Sigmoid colon (tissue), 7 donors: ENCODE measurements around the gene CHTF8. TPM values are rescaled to one million over a fixed set of nuclear protein-coding genes. Genes with fewer than 3 reads are reported as not detected.

Experiments
- DNase-seq: peaks from one replicate; pipeline ENCODE4 v3.0.0-alpha.2; 2019
- H3K27ac ChIP-seq, 4 donors: fragments of 200-600 bp; sonication (generic); one replicate each; pipeline ENCODE4 v1.5.1; 2016 to 2019; ENCODE audit warnings: mild to moderate bottlenecking in 1 of 4
- H3K27me3 ChIP-seq, 3 donors: fragments of 200-600 bp; sonication (generic); one replicate each; pipeline ENCODE4 v1.5.1; 2019; ENCODE audit warnings: mild to moderate bottlenecking in 1 of 3
- H3K36me3 ChIP-seq, 4 donors: fragments of 200-600 bp; sonication (generic); one replicate each; pipeline ENCODE4 v1.5.1; 2016 to 2019
- H3K4me1 ChIP-seq, 4 donors: fragments of 200-600 bp; sonication (generic); one replicate each; pipeline ENCODE4 v1.5.1; 2017 to 2019
- H3K4me3 ChIP-seq, 4 donors: fragments of 200-600 bp; sonication (generic); one replicate each; pipeline ENCODE4 v1.5.1; 2017 to 2019; ENCODE audit warnings: mild to moderate bottlenecking in 2 of 4, moderate library complexity in 1 of 4
- H3K9me3 ChIP-seq, 4 donors: fragments of 200-600 bp in 3 of 4; sonication (generic) in 3 of 4; one replicate each; pipeline versions ENCODE4 v1.5.1 to v1.6.1; 2013 to 2019
- EP300 ChIP-seq, 4 donors: sonication (generic); formaldehyde crosslinking; IDR thresholded peaks; one replicate each; pipeline ENCODE4 v1.6.1; 2017; ENCODE audit warnings: antibody characterized with exemption in 4 of 4
- POLR2A ChIP-seq, 2 donors: fragments of 450-650 bp; IDR thresholded peaks; one replicate each; pipeline ENCODE4 v1.6.1; 2016; ENCODE audit warnings: antibody characterized with exemption in 2 of 2, mild to moderate bottlenecking in 2 of 2, moderate library complexity in 2 of 2
- POLR2AphosphoS5 ChIP-seq, 4 donors: sonication (generic); formaldehyde crosslinking; IDR thresholded peaks; one replicate each; pipeline ENCODE4 v1.6.1; 2017; ENCODE audit warnings: antibody characterized with exemption in 4 of 4
- WGBS, 2 donors: extraction: QIAGEN DNeasy Blood & Tissue Kit; methylation state at CpG; one replicate each; pipeline ENCODE4 v1.1.7; 2013; 5-methylcytosine and 5-hydroxymethylcytosine counted together
- intact Hi-C: fragments of 100-400 bp; cut with DNase I; formaldehyde crosslinking; loops from one replicate; pipeline ENCODE4 v1.15.1; 2023
- polyA plus RNA-seq, 3 donors: library from polyadenylated mRNA; stranded (reverse); fragments of 200-250 nt; gene quantifications; one replicate each; pipeline ENCODE4 v1.2.3, GENCODE V29; 2013
- total RNA-seq, 4 donors: library from RNA; depleted of rRNA; stranded (reverse); fragments of >200 nt; gene quantifications; one replicate each; pipeline ENCODE4 v1.1.0, GENCODE V29; 2016
- TF ChIP-seq, protein P1 (sequence below), 4 experiments: fragments of 450-650 bp in 3 of 4; fragments of 200-600 bp in 1 of 4; IDR thresholded peaks; one replicate each; pipeline ENCODE4 v1.5.1; 2016 to 2019; ENCODE audit warnings: antibody characterized with exemption in 4 of 4, mild to moderate bottlenecking in 3 of 4, moderate library complexity in 2 of 4
- donor health status: healthy with polysubstance abuse.
- donor health status: Bipolar disorder and iron deficiency.
- donor health status: healthy.

Gene CHTF8
- total and polyA plus RNA-seq, 7 donors, result 46.3 to 79.2 (median 61.9) TPM

- Histone ChIP-seq H3K27ac (peak overlapping the region in 1 of 4 donors; percentile 91), H3K4me1 (peaks cover 0 to 36% (median 22%) of the 10 kb centered on the region in 4 donors), H3K9me3 (no peaks in the 10 kb centered on the region), H3K36me3 (peaks cover 0 to 47% (median 13%) of the 10 kb centered on the region in 4 donors), H3K4me3 (no peak overlapping the region), H3K27me3 (no peaks in the 10 kb centered on the region)
- WGBS, 2 donors, result 82 to 88% methylated on average over 6 of the region's 6 CpGs
- intact Hi-C loops, result no loop called here
- peak; percentile 22 for DNase-seq
- TF ChIP-seq, protein P1, sequence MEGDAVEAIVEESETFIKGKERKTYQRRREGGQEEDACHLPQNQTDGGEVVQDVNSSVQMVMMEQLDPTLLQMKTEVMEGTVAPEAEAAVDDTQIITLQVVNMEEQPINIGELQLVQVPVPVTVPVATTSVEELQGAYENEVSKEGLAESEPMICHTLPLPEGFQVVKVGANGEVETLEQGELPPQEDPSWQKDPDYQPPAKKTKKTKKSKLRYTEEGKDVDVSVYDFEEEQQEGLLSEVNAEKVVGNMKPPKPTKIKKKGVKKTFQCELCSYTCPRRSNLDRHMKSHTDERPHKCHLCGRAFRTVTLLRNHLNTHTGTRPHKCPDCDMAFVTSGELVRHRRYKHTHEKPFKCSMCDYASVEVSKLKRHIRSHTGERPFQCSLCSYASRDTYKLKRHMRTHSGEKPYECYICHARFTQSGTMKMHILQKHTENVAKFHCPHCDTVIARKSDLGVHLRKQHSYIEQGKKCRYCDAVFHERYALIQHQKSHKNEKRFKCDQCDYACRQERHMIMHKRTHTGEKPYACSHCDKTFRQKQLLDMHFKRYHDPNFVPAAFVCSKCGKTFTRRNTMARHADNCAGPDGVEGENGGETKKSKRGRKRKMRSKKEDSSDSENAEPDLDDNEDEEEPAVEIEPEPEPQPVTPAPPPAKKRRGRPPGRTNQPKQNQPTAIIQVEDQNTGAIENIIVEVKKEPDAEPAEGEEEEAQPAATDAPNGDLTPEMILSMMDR (IDR thresholded peaks at IDR 0.05), result no peak
- TF ChIP-seq EP300 (IDR thresholded peaks at IDR 0.05), result no peak
Measured at GRCh38 chr16:69169607-69170352, 37.4 kb upstream of the CHTF8 start.

DNA sequence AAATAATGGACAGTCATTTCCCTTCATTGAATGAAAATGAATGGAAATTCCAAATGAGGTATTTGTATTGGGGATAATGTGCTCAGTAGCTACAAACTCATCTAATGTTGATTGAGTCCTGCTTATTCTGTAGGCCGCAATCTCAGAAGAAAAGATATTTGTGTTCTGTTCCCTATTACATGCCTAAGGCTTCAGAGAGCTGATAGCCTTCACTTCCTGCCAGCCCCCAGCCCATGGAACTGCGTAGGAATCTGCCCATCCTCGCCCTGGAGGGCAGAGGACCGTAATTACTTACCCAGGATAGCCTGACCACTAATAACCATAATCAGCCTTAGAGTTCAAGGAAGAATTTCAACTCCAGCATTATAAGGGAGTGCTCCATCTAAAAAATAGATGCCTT lies 36.7 kb upstream of the CHTF8 start:
- WGBS, 2 donors, result 95 to 97% methylated on average over 4 of the region's 4 CpGs
- Histone ChIP-seq H3K9me3 (no peaks in the 10 kb centered on the region), H3K4me3 (no peak overlapping the region), H3K4me1 (peaks cover 0 to 33% (median 18%) of the 10 kb centered on the region in 4 donors), H3K36me3 (peaks cover 0 to 55% (median 13%) of the 10 kb centered on the region in 4 donors), H3K27me3 (no peaks in the 10 kb centered on the region), H3K27ac (no peak overlapping the region)
- DNase-seq, result no peak
- TF ChIP-seq, protein P1 (IDR thresholded peaks at IDR 0.05), result no peak
- TF ChIP-seq POLR2AphosphoS5 (IDR thresholded peaks at IDR 0.05), result no peak
- TF ChIP-seq EP300 (IDR thresholded peaks at IDR 0.05), result no peak
- TF ChIP-seq POLR2A (IDR thresholded peaks at IDR 0.05), result no peak
- intact Hi-C loops, result no loop called here

DNA sequence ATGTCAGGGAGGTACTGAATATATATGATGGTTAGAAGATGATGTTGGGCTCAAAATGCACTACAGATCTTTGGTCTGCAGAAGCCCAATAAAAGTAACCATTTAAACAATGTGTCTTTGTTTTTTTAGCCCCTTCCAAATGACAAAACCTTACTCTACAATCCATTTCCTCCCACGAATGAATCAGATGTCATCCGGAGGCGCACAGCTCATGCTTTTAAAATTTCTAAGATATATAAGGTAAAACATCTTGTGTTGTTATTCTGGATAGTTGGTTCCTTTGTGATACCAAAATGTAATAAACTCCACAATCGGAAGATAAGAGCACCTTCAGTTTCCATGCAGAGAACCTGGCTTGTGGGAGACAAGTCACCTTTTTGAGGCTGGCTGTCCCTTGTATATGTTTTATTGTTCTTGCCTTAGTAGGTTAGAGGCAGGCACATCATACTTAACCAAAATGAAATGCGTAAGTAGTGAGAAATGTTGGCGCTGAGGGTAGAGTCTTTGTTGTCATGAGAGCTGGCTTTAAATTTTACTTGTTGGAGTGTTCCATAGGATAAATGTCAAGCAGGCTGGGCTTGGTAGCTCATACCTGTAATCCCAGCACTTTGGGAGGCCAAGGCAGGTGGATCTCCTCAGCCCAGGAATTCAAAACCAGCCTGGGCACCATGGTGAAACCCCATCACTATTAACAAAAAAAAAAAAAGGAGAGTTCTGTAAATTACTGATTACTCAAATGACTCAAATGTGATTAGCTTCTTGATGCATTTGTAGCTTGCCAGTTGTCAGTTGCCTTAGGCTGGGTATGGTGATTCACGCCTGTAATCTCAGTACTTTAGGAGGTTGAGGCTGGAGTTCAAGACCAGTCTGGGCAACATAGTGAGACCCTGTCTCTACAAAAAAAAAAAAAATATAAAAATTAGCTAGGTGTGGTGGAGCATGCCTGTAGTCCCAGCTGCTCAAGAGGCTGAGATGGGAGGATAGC lies 34.9 kb upstream of the CHTF8 start:
- Histone ChIP-seq H3K27me3 (no peaks in the 10 kb centered on the region), H3K4me3 (no peak overlapping the region), H3K36me3 (peaks cover 0 to 69% (median 15%) of the 10 kb centered on the region in 4 donors), H3K27ac (no peak overlapping the region), H3K4me1 (peaks cover 0 to 15% (median 6%) of the 10 kb centered on the region in 4 donors), H3K9me3 (no peaks in the 10 kb centered on the region)
- intact Hi-C loops, result no loop called here
- TF ChIP-seq EP300 (IDR thresholded peaks at IDR 0.05), result no peak
- TF ChIP-seq, protein P1 (IDR thresholded peaks at IDR 0.05), result no peak
- no peak for TF ChIP-seq POLR2AphosphoS5 (IDR thresholded peaks at IDR 0.05)
- no peak for TF ChIP-seq POLR2A (IDR thresholded peaks at IDR 0.05)
- peak; percentile 13 for DNase-seq
- 90 to 93% methylated on average over 7 of the region's 7 CpGs for WGBS, 2 donors

DNA sequence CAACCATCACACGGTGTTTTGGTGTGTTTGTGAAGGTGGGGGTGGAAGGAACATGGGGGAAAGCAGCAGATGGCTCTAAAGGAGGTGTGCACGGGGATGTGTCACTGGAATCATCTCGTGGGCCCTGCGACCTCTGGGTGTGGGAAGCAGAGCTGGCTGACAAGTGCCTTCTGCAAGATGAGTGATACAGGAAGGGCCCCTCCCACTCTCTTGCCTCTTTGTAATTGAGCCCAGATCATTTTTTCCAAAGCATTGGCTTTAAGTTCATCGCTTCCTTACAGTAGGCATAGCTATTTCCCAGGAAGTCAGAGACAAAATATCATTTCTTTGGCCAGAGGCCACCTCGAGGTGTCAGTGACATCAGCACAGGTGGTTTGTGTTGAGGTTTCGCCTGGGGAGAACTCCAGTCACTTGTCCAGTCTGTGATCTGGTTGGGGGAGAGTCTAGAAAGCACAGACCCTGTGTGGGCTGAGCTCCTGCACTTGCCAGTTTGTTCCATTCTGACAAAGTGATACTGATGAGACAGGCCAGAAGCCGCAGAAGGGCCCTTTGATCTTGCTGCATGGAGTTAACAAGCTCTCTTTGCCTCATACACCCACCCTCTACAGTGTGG lies 33.9 kb upstream of the CHTF8 start:
- H3K36me3 ChIP-seq, result peaks cover under 1 to 78% (median 20%) of the 10 kb centered on the region in 4 donors
- 65 to 78% methylated on average over 8 of the region's 8 CpGs for WGBS, 2 donors
- intact Hi-C loops, result no loop called here
- H3K27ac ChIP-seq, result no peak overlapping the region
- TF ChIP-seq POLR2A (IDR thresholded peaks at IDR 0.05) (no peak), POLR2AphosphoS5 (IDR thresholded peaks at IDR 0.05) (no peak), EP300 (IDR thresholded peaks at IDR 0.05) (no peak)
- TF ChIP-seq, protein P1 (IDR thresholded peaks at IDR 0.05), result no peak
- no peak overlapping the region for H3K4me3 ChIP-seq
- peaks cover 0 to 6% (median 2%) of the 10 kb centered on the region in 4 donors for H3K4me1 ChIP-seq
- no peaks in the 10 kb centered on the region for H3K27me3 ChIP-seq
- DNase-seq, result peak; percentile 26
- H3K9me3 ChIP-seq, result no peaks in the 10 kb centered on the region
